GM12864 (cell line): ENCODE data around the gene HMGCS1.

Experiments
- DNase-seq: peaks from one replicate; pipeline ENCODE4 v3.0.0-alpha.2; 2011; ENCODE audit warnings: low read depth
- H3K4me3 ChIP-seq: 2 replicates; pipeline ENCODE4 v1.5.1; 2011; ENCODE audit warnings: mild to moderate bottlenecking, low read depth, low read length, control low read depth
- CTCF ChIP-seq: IDR thresholded peaks from 2 replicates; pipeline ENCODE4 v1.5.1; 2011; ENCODE audit warnings: low read depth, mild to moderate bottlenecking, moderate library complexity, low read length, control low read depth, inconsistent platforms; ENCODE audit errors: missing control alignments

The HMGCS1 gene

GRCh38 chr5:43352915-43353314 lies 39.7 kb upstream of the HMGCS1 start:
- no peak for TF ChIP-seq CTCF
- DNase-seq = no peak
- H3K4me3 ChIP-seq = no peak overlapping the region

- DNase-seq = no peak
- TF ChIP-seq CTCF = no peak
- no peak overlapping the region for H3K4me3 ChIP-seq
Observed at GRCh38 chr5:43352131-43352530, 38.9 kb upstream of the HMGCS1 start.

- DNase-seq = no peak
- no peak overlapping the region for H3K4me3 ChIP-seq
- no peak for TF ChIP-seq CTCF
Observed at GRCh38 chr5:43348861-43349363, 35.7 kb upstream of the HMGCS1 start.

DNA sequence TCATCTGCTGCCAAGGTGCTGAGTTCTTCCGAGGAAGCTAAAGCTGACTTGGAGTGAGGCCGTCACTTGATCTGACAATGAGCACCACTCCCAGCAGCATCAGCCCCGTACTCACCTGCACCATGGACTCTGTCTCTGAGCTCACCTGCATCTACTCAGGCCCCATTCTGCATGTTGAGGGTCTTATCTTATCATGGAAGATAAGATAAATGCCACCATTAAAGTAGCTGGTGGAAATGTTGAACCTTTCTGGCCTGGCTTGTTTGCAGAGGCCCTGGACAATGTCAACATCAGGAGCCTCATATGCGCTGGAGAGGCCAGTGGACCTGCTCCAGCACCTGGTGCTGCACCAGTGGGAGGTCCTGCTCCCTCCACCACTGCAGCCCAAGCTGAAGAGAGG lies 35.0 kb upstream of the HMGCS1 start:
- DNase-seq = no peak
- TF ChIP-seq CTCF = no peak
- H3K4me3 ChIP-seq = no peak overlapping the region

GRCh38 chr5:43338862-43339261 lies 25.6 kb upstream of the HMGCS1 start:
- no peak for DNase-seq
- H3K4me3 ChIP-seq = no peak overlapping the region
- TF ChIP-seq CTCF = no peak

DNA sequence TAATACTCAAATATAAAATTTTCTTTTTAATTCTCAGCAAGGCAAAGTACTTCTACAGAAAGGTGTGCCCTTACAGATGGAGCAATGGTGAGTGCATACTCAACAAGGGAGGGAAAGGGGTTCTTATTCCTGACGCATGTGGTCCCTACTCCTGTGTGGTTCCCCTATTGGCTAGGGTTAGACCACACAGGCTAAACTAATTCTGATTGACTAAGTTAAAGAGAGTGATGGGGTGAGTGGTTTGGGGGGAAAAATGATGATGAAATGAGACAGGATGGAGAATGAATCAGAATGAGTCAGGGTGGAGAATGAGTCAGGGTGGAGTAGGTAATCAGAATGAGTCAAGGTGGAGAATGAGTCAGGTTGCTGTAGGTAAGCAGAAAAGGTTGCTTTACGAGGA lies 22.9 kb upstream of the HMGCS1 start:
- DNase-seq = no peak
- no peak for TF ChIP-seq CTCF
- no peak overlapping the region for H3K4me3 ChIP-seq

DNA sequence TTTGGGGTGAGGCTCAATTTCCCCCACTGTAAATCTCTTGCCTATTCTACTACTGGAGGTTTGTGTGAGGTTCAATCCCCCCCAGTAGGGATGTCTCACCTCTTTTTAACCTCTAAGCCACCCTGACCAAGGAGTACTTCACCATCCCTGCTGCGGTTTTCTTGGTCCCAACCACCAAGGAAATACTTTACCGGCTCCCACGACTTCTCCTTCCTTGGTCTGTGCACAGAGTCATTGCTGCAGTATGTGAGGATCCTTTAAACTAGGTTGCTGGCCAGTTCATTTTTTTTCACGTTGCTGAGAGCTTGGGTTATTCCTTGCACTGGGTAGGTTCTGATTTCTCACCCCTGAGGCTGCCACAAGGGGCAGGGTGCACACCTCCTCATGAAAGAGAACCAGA lies 22.5 kb upstream of the HMGCS1 start:
- no peak for DNase-seq
- no peak for TF ChIP-seq CTCF
- no peak overlapping the region for H3K4me3 ChIP-seq
